NCI-H345 (cell line): Measurements from ENCODE around the gene OR10H4.
"Not testable (repeated sequence)": the region's sequence is repeated elsewhere in the genome, so short reads cannot be mapped to it uniquely, and the experiment has no call there.

Experiments used
- DNase-seq: peaks from one replicate; lab custom pipeline; 2025; lab: John Stamatoyannopoulos, UW

Gene OR10H4

DNA sequence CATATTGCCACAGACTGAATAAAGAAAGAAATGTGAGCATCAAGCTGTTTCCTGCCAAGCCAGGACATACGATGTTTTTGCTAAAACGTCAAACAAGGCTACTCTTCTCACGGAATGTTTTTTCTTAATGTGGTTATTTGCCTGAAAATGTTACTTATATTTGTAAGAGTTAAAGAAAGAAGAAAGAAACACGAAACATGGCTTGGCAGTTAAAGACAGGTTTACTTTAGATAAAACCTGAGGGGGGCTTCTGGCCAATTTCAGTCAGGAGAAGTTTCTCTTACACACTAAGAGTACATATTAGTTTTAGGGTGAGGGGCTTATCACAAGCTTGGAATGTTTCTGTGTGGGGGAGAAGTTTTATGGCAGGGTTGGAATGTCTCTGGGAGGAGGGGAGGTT, 4.4 kb upstream of the OR10H4 start:
- no peak for DNase-seq

DNA sequence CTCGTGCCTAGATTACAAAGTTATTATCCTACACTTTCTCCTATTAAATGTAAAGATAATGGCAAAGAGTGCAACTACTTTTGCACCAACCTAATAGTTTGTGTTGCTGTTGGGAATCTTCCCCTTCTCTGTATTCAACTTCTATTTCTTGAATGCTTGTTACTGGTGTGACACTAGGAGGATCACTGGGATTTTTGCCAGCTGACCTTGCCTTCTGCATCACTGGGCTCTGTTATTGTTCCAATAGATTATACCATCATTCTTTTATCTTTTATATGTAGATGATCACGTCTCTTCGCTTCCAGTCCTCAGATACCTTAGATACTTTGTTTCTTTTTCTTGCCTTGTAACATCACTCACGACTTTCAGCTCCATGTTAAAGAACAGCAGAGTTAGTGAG, 3.5 kb upstream of the OR10H4 start:
- DNase-seq: no peak

DNA sequence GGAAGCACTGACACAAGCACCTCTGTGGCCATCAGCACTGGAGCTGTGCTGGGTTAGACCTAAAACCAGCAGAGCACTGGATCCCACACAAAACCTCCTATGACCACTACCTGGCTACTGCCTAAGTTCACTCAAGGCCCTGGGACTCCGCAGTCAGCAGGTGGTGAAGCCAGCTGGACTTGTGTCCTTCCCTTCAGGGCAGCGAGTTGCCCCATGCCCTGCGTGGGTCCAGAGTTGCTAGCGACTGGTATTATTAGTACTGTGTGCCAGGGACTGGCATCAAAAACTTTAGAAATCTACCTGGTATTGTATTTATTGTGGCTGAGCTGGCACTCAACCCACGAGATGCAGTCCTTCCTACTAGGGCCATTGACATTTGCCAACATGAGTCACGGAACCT, 6.0 kb downstream of the OR10H4 start:
- DNase-seq: no peak

DNA sequence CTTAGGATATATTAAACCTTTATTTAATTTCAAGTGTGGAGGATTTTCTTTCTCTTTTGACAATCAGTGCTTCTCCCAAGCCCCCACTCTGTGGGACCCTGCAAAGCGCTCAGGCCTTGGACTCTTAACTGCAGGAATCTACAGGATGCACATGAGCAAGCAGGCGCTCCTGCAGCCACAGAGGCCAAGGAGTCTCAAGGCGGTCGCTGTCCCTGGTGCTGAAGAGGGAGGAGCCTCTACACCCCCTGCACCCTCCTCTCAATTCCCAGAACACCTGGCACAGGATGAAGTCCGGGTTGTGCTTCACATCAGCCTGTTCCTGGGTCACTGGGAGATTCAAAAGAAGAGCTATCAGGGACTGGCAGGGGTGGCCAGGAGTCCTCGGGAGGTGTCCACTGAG, 13.5 kb downstream of the OR10H4 start:
- DNase-seq: no peak

DNA sequence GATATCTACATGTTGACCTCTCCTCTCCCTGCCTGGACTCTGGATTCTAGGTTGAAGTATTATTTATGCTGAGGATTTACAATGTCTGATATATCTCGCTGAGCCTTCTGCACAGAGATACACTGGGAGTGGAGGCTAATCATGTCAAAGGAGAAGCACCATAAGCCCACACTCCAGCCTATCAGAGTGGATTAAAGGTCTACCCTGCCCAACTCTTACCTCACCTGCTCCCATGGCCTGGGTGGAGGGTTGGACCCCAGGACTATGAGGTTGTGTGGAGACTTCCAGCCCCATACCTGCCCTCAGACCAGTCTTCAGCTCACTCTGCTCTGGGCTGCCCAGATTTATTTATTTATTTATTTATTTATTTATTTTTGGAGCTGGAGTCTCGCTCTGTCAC, 15.4 kb downstream of the OR10H4 start:
- DNase-seq: no peak

DNA sequence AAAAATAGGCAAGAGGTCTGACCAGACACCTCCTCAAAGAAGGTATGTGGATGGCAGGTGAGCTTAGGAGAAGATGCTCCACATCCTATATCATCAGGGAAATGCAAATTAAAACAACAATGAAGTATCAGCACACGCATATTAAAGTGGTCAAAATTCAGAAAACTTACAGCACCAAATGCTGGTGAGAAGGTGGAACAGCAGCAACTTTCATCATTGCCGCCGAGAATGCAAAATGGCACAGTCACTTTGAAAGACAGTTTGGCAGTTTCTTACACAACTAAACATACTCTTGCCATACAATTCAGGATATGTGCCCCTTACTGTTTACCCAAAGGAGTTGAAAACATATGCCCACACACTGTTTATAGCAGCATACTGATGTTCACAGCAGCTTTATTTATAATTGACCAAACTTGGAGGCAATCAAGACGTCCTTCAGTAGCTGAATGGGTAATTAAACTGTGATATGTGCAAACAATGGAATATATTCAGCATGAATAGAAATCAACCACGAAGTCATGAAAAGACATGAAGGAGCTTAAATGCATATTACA, 22.5 kb downstream of the OR10H4 start:
- DNase-seq: no peak

DNA sequence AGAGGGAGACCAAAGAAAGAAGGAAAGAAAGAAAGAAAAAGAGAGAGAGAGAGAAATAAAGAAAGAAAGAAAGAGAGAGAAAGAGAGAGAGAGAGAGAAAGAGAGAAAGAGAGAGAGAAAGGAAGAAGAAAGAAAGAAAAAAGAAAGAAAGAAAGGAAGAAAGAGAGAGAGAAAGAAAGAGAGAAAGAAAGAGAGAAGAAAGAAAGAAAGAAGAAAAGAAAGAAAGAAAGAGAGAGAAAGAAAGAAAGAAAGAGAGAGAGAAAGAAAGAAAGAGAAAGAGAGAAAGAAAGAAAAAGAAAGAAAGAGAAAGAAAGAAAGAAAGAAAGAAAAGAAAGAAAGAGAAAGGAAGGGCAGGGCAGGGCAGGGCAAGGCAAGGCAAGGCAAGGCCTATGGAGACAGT, 23.2 kb downstream of the OR10H4 start:
- DNase-seq: not testable (repeated sequence)

DNA sequence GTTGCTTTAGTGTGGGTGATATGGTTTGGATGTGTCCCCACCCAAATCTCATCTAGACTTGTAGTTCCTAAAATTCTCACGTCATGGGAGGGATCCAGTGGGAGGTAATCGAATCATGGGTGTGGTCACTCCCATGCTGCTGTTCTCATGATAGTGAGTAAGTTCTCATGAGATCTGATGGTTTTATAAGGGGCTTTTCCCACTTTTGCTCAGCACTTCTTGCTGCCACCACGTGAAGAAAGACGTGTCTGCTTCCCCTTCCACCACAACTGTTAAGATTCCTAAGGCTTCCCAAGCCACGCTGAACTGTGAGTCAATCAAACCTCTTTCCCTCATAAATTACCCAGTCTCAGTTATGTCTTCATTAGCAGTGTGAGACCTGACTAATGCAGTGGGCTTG, 26.0 kb downstream of the OR10H4 start:
- DNase-seq: no peak

DNA sequence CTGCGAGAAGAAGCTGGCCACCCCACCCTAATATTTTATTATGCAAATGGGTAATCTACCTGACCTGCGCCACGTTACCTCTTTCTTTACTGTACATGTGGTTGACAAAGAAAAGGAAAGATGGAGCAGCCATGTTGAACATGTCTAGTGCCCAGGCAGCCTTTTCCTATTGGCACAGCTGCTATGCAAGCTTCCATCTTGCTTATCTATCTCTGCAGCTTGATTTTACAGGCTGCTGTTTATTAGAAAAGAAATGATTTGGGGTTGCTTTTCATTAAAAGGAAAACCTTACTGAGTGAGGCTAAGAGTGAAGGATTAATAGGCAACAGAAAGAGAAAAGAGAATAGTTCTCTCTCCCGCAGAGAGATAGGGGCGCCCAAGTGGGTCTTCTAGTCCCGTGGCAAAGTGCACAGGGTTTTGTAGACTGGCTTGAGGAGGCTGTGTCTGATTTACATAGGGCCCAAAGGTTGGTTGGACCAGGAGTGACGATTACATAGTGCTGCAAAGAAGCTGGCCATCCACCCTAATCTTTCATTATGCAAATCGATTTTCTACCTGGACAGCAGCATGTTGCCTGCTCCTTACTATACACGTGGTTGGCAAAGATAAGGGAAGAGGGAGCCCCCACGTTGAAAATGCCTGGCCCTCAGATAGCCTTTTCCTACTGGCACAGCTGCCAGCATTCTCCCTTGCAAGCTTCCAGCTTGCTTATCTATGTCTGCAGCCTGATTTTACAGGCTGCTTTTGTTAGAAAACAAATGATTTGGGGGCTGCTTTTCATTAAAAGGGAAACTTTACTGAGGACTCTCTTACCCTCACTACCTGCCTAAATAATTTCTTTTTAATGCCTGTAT, 28.3 kb downstream of the OR10H4 start:
- DNase-seq: no peak

DNA sequence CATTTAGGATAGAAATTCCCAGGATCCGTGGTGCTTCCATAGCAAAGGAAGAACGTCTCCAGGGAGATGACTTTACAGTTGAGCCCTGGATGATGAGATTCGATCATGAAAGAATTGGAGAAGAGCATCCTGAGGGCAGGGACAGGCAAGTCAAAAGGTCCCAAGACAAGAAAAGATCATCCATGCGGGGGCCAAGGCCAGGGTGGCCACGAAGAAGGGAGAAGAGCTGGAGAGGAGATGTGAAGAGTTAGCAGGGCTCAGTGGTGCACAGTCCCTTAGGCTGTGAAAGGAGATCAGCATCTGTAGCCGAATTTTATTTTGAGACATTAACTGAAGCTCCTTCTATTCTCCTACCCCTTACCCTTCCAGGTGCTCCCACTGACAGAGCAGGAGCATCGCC, 28.9 kb downstream of the OR10H4 start:
- DNase-seq: no peak

DNA sequence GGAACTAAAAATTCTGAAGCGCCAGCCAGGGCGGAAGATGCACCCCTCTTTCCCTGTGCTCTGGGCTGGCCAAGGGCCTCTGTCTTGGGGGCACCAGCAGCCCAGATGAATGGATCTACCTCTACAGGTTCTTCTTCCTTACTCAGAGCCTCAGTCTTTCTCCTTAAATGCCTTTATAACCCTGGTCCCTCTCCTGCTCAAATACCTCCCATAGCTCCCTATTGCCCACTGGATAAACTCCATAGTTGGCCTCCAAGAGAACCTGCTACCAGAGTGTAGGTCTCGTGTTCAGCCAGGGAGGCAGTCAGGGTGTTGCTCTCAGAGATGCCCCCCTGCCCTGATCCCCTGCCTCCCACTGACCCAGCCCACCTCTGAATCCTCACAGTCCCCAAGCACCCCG, 30.5 kb downstream of the OR10H4 start:
- no peak for DNase-seq

DNA sequence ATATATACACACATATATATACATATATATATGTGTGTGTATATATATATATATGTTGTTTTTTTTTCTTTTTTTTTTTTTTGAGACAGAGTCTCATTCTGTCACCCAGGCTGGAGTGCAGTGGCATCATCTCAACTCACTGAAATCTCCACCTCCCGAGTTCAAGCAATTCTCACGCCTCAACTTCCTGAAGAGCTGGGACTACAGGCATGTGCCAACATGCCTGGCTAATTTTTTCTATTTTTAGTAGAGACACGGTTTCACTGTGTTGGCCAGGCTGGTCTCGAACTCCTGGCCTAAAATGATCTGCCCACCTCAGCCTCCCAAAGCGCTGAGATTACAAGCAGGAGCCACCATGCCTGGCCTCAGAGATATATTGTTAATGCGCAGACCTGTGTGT, 37.0 kb downstream of the OR10H4 start:
- DNase-seq: not testable (repeated sequence)

DNA sequence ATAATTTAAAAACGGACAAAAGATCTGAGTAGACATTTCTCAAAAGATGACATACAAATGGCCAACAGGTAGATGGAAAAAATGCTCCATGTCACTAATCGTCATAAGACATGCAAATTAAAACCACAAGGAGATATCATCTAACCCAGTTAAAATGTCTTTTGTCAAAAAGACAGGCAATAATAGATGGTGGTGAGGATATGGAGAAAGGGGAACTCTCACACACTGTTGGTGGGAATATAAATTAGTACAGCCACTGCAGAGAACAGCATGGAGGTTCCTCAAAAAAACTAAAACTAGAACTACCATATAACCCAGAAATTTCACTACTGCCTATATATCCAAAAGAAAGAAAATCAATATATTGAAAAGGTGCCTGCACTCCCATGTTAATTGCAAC, 37.9 kb downstream of the OR10H4 start:
- DNase-seq: no peak

DNA sequence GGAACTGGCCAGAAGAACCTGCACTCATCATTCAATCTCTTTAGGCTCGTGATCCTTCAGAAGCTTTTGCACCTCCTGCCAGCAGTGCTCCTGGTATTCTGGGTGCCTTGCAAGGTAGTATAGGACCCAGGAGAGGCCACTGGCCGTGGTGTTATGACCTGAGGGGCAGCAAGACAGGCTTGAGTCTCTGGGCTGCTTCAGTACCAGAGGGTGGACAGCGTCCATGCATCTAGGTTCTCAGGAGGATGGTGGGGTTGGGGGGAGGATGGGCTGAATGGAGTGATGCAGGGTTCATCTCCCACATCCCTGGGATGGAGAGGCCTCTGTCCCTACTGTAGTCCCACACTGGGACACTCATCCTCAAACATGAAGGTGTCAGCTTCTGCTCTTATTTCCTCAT, 41.1 kb downstream of the OR10H4 start:
- DNase-seq: no peak

DNA sequence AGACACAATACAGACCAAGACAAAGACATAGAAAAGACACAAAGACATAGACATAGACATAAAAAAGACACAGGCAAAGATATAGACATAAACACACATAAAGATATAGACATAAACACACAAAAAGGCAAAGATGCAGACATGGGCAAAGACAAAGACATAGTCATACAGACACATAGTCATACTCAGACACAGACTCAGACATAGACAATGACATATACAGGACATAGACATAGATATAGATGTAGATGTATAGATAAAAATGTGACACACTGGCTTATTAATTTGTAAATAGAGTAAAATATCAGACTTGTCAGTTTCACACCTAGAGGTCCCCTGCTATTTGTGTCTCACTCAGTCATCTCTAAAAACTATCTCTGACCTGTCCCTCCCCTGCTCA, 42.8 kb downstream of the OR10H4 start:
- DNase-seq: no peak

DNA sequence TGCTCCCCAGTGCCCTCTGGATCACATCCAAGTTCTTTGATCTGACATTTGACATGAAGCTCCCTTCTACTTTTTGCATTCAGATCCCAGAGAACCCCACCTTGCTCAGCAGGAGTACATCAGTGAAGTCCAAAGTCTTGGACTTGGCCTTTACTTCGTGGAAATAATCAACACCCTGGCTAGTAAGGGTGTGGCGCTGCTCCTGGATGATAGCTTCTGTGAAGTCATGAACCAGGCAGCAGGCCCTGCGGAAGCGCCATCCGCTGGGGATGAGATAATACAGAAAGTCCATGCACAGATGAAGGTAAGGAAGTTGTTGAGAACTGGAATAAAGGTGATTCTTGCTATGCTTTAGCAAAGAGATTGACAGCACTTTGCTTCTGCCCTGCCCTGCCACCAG, 43.2 kb downstream of the OR10H4 start:
- no peak for DNase-seq

DNA sequence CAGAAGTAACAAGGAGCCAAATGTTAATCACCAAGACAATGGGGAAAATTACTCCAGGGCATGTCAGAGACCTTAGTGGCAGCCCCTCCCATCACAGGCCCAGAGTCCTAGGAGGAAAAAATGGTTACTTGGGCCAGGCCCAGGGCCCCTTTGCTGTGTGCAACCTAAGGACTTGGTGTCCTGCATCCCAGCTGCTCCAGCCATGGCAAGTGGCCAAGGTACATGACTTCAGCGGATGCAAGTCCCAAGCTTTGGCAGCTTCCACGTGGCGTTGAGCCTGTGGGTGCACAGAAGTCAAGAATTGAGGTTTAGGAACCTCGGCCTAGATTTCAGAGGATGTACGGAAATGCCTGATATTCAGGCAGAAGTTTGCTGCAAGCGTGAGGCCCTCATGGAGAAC, 46.7 kb downstream of the OR10H4 start:
- DNase-seq: no peak

DNA sequence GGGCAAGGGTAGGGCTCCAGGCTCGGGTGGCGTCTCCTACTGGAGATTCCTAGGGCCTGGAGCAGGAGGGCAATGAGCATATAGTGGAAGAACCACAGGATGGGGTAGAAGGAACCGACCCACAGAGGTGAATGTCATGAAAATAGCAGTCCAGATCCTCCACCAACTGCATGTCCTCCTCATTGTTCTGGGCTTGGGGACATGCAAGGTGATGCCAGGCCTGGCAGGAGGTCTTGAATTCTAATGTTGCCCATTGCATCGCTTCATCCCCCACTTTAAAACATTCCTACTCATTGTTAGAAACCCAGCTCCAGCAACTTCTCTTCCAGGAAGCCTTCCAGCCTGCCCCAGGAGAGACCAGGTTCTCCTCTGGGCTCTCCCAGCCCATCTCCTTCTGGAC, 49.4 kb downstream of the OR10H4 start:
- DNase-seq: no peak
